K562 (cell line): Measurements from ENCODE around the gene LIN7A. TPM values are rescaled to one million over a fixed set of nuclear protein-coding genes. Genes with fewer than 3 reads are reported as not detected.

Experiments
- ATAC-seq: fragments of 200-7000 bp; cut with Tn5 transposase; 3 replicates; pipeline ENCODE4 v1.9.1; 2020; ENCODE audit warnings: moderate library complexity
- BruUV-seq: library from RNA; stranded (reverse); fragments of 400-500 nt; replicated peaks from 2 replicates; lab custom pipeline; 2021; lab: Mats Ljungman, UMichigan
- CTCF ChIA-PET: fragments of 300-600 bp; formaldehyde crosslinking; extraction: SDS; loops from one replicate; lab custom pipeline; 2021; ENCODE audit warnings: low intra/inter-chr PET ratio; lab: Yijun Ruan, JAX
- POLR2A ChIA-PET: fragments of 300-600, 350-650 bp; sonication (Branson Sonifier 250); formaldehyde crosslinking; extraction: SDS; loops from one replicate; lab custom pipeline; 2021; ENCODE audit warnings: antibody characterized with exemption, inconsistent platforms; lab: Yijun Ruan, JAX
- DNase-seq, 4 experiments: peaks; one replicate each; pipeline versions ENCODE4 v3.0.0 to v3.0.0-alpha.2; 2011 to 2018; ENCODE audit warnings: low spot score in 3 of 4, mixed read lengths in 3 of 4; ENCODE audit errors: extremely low read depth in 1 of 4
- FAIRE-seq: peaks from 2 replicates; lab custom pipeline; 2011; peaks lifted over from hg19 to GRCh38; lab: Jason Lieb, UNC
- H2AFZ ChIP-seq: 2 replicates; pipeline ENCODE4 v1.6.0; 2011; ENCODE audit warnings: low read depth, low read length, control low read depth, inconsistent platforms
- H3K27ac ChIP-seq: fragments of 200-600 bp; 3 replicates; pipeline ENCODE4 v1.8.0; 2011; ENCODE audit warnings: low read depth, mild to moderate bottlenecking, control low read depth, inconsistent platforms, low read length, moderate library complexity, mixed read lengths; ENCODE audit errors: extremely low read depth
- H3K27me3 ChIP-seq, 2 experiments: fragments of 300-600 bp in 1 of 2; 2 replicates in 1 of 2; 3 replicates in 1 of 2; pipeline versions ENCODE4 v1.6.0 to v1.8.0; 2011; ENCODE audit warnings: inconsistent platforms in 2 of 2, low read length in 2 of 2, mild to moderate bottlenecking in 1 of 2, mixed read lengths in 1 of 2, moderate library complexity in 1 of 2; ENCODE audit not compliant: control insufficient read depth in 2 of 2, insufficient read depth in 2 of 2
- H3K36me3 ChIP-seq: fragments of 300-600 bp; 3 replicates; pipeline ENCODE4 v1.8.0; 2011; ENCODE audit warnings: mild to moderate bottlenecking, low read length, inconsistent platforms; ENCODE audit not compliant: control insufficient read depth, insufficient read depth
- H3K4me1 ChIP-seq, 2 experiments: fragments of 200-600 bp in 1 of 2; replicated peaks in 1 of 2; 2 replicates in 1 of 2; 3 replicates in 1 of 2; pipeline versions ENCODE4 v1.5.1 to v1.8.0; 2011; ENCODE audit warnings: inconsistent platforms in 2 of 2, low read length in 2 of 2, mild to moderate bottlenecking in 1 of 2, mixed read lengths in 1 of 2, moderate library complexity in 1 of 2; ENCODE audit not compliant: control insufficient read depth in 2 of 2, insufficient read depth in 2 of 2
- H3K4me2 ChIP-seq: 2 replicates; pipeline ENCODE4 v1.6.1; 2011; ENCODE audit warnings: low read length, control low read depth, inconsistent platforms, mixed read lengths; ENCODE audit not compliant: insufficient read depth
- H3K4me3 ChIP-seq: fragments of 200-600 bp; sonication (generic), shearing (Covaris generic); 2 replicates; pipeline ENCODE4 v1.5.1; 2016; ENCODE audit warnings: control low read depth, inconsistent platforms
- H3K79me2 ChIP-seq: fragments of 200-600 bp; 3 replicates; pipeline ENCODE4 v1.8.0; 2011; ENCODE audit warnings: low read length, inconsistent platforms; ENCODE audit not compliant: control insufficient read depth, insufficient read depth
- H3K9ac ChIP-seq, 2 experiments: 2 replicates each; pipeline versions ENCODE4 v1.6.0 to v1.6.1; 2011; ENCODE audit warnings: low read depth in 2 of 2, low read length in 2 of 2, control low read depth in 1 of 2, inconsistent platforms in 1 of 2, mild to moderate bottlenecking in 1 of 2, mixed read lengths in 1 of 2; ENCODE audit not compliant: insufficient read depth in 1 of 2
- H3K9me1 ChIP-seq: one replicate; pipeline ENCODE4 v1.6.0; 2011; ENCODE audit warnings: inconsistent platforms, mild to moderate bottlenecking, low read length, moderate library complexity; ENCODE audit not compliant: control insufficient read depth, insufficient read depth
- H3K9me3 ChIP-seq: replicated peaks from 2 replicates; pipeline ENCODE4 v1.5.1; 2011; ENCODE audit warnings: low read depth, low read length, inconsistent platforms; ENCODE audit not compliant: control insufficient read depth, insufficient read depth
- H4K20me1 ChIP-seq: replicated peaks from 2 replicates; pipeline ENCODE4 v1.6.1; 2011; ENCODE audit warnings: low read length, inconsistent platforms, mixed read lengths; ENCODE audit not compliant: control insufficient read depth, insufficient read depth
- CCAR2 ChIP-seq: fragments of 200-400 bp; formaldehyde crosslinking; IDR thresholded peaks from 2 replicates; pipeline ENCODE4 v1.6.1; 2017; ENCODE audit warnings: mild to moderate bottlenecking, low read depth, low read length
- CEBPG ChIP-seq, 3 experiments: fragments of 200-800 bp in 1 of 3; sonication (Bioruptor generic) in 1 of 3; sonication (generic) in 1 of 3; formaldehyde crosslinking in 1 of 3; IDR thresholded peaks in 2 of 3; conservative IDR thresholded peaks in 1 of 3; 2 replicates each; pipeline versions ENCODE4 v1.6.1 to v1.8.0; 2016 to 2022; ENCODE audit warnings: missing compliant biosample characterization in 2 of 3, missing genetic modification characterization in 2 of 3, mild to moderate bottlenecking in 1 of 3, missing genetic modification reagents in 1 of 3
- EWSR1 ChIP-seq: fragments of 450-650 bp; IDR thresholded peaks from 2 replicates; pipeline ENCODE4 v1.6.1; 2018; ENCODE audit warnings: borderline replicate concordance, mild to moderate bottlenecking, low read depth, moderate library complexity; ENCODE audit not compliant: partially characterized antibody
- IFI16 ChIP-seq: fragments of 250-450 bp; sonication (Bioruptor Pico); IDR thresholded peaks from 2 replicates; pipeline ENCODE4 v2.1.2; 2022; ENCODE audit warnings: mild to moderate bottlenecking, inconsistent platforms
- PCBP2 ChIP-seq: fragments of 200-400 bp; formaldehyde crosslinking; IDR thresholded peaks from 2 replicates; pipeline ENCODE4 v1.6.1; 2018; ENCODE audit warnings: low read length, low read depth, mild to moderate bottlenecking, moderate library complexity; ENCODE audit not compliant: poor library complexity, severe bottlenecking
- PRPF4 ChIP-seq: fragments of 200-400 bp; formaldehyde crosslinking; IDR thresholded peaks from one replicate; pipeline ENCODE4 v1.6.1; 2017; ENCODE audit warnings: low read length, low read depth, mild to moderate bottlenecking; ENCODE audit not compliant: insufficient read depth, poor library complexity, severe bottlenecking
- TCF3 ChIP-seq: sonication (generic); formaldehyde crosslinking; IDR thresholded peaks from 2 replicates; pipeline ENCODE4 v1.4.0; 2020; ENCODE audit warnings: mild to moderate bottlenecking, missing genetic modification reagents
- TSHZ1 ChIP-seq: fragments of 250-450 bp; sonication (Bioruptor Pico); IDR thresholded peaks from 2 replicates; pipeline ENCODE4 v1.4.0; 2020; ENCODE audit warnings: mild to moderate bottlenecking, moderate library complexity
- ZBTB1 ChIP-seq: sonication (generic); formaldehyde crosslinking; IDR thresholded peaks from 2 replicates; pipeline ENCODE4 v1.8.1; 2023; ENCODE audit warnings: missing genetic modification reagents, low read depth, mild to moderate bottlenecking, borderline replicate concordance
- ZBTB7A ChIP-seq: IDR thresholded peaks from 2 replicates; pipeline ENCODE4 v1.6.1; 2011; ENCODE audit warnings: low read depth, mild to moderate bottlenecking, low read length, moderate library complexity, borderline replicate concordance; ENCODE audit not compliant: control insufficient read depth
- ZNF184 ChIP-seq: sonication (generic); formaldehyde crosslinking; IDR thresholded peaks from 2 replicates; pipeline ENCODE4 v1.5.0; 2020; ENCODE audit warnings: missing genetic modification reagents
- WGBS: fragments of 100-300 bp; shearing (Covaris generic); methylation state at CpG from one replicate; pipeline ENCODE4 v1.1.6; 2016; ENCODE audit warnings: low coverage, mixed read lengths; ENCODE audit not compliant: insufficient coverage; ENCODE audit errors: missing lambda C conversion rate; 5-methylcytosine and 5-hydroxymethylcytosine counted together
- in situ Hi-C: fragments of 300-500 bp; cut with MboI; formaldehyde crosslinking; loops from 4 replicates; pipeline ENCODE4 v1.15.0; 2018; ENCODE audit warnings: inconsistent platforms, mixed read lengths
- intact Hi-C: fragments of 100-400 bp; cut with micrococcal nuclease; formaldehyde crosslinking; loops from 2 replicates; pipeline ENCODE4 v1.14.2; 2022
- polyA plus RNA-seq, 8 experiments: library from polyadenylated mRNA; depleted of rRNA in 4 of 8; stranded (reverse) in 5 of 8; unstranded in 3 of 8; fragments of >200 nt; fragmentation: Nextera tagmentation in 2 of 8; fragmentation: Illumina TruSeq in 1 of 8; extraction: Ambion mirVana in 2 of 8; extraction: Trizol in 1 of 8; gene quantifications; 2 replicates each; pipeline versions ENCODE4 v1.2.1 to v1.2.3, GENCODE V29; 2011 to 2014; ENCODE audit warnings: inconsistent platforms in 1 of 8, missing spikeins in 1 of 8
- total RNA-seq, 7 experiments: library from RNA; depleted of rRNA in 6 of 7; stranded (reverse); fragments of >200 nt in 6 of 7; fragmentation: Illumina TruSeq in 2 of 7; extraction: Trizol in 2 of 7; gene quantifications; 2 replicates each; pipeline versions ENCODE4 v1.2.1 to v1.2.3, GENCODE V29; 2011 to 2021; ENCODE audit warnings: low replicate concordance in 1 of 7

Gene LIN7A
- total and polyA plus RNA-seq, 9 of the 15 experiments (the other 6 are each of a cell fraction or from before 2014, with no cell fraction given): not detected

- Histone ChIP-seq H3K4me1 (no peaks in the 10 kb centered on the region), H3K36me3 (no peaks in the 10 kb centered on the region), H3K79me2 (no peaks in the 10 kb centered on the region), H3K4me3 (no peak overlapping the region), H4K20me1 (no peaks in the 10 kb centered on the region), H3K9ac (no peak overlapping the region), H3K9me1 (no peaks in the 10 kb centered on the region), H3K9me3 (no peaks in the 10 kb centered on the region), H3K27me3 (no peaks in the 10 kb centered on the region), H3K4me2 (no peak overlapping the region), H3K27ac (no peak overlapping the region), H2AFZ (no peak overlapping the region)
- no peak for DNase-seq
- BruUV-seq: no TSS peak
- no peak for TF ChIP-seq IFI16 (CRISPR knock-in tag)
- TF ChIP-seq ZBTB1 (CRISPR knock-in tag): no peak
- no peak for TF ChIP-seq PRPF4
- no peak for TF ChIP-seq CEBPG (CRISPR knock-in tag; IDR thresholded peaks at IDR 0.05)
- TF ChIP-seq CEBPG (tag; conservative IDR thresholded peaks at IDR 0.05 in 1 of 2, IDR thresholded peaks at IDR 0.05 in 1 of 2): no peak
- no peak for TF ChIP-seq TCF3
- TF ChIP-seq PCBP2: no peak
- no peak for TF ChIP-seq ZNF184 (CRISPR knock-in tag)
- TF ChIP-seq EWSR1: no peak
- TF ChIP-seq TSHZ1 (CRISPR knock-in tag): no peak
- no peak for TF ChIP-seq ZBTB7A
- no peak for TF ChIP-seq CCAR2
- FAIRE-seq: no peak
- 0% methylated on average over 3 of the region's 3 CpGs for WGBS
- in situ Hi-C loops: no loop called here
- intact Hi-C loops: no loop called here
- ATAC-seq: no peak
- ChIA-PET CTCF (interaction anchor here (0.6 kb wide), 1 partner anchor 273 kb away, joined by 3 read pairs; no protein-coding TSS in a partner anchor), POLR2A (no interaction called here)
Observed at GRCh38 chr12:80802652-80803400, 134.9 kb downstream of the LIN7A start.
